NCI-H774 (cell line): ENCODE measurements around the gene MAF.

Source experiments
- DNase-seq: peaks from one replicate; lab custom pipeline; 2025; lab: John Stamatoyannopoulos, UW

MAF gene

DNA sequence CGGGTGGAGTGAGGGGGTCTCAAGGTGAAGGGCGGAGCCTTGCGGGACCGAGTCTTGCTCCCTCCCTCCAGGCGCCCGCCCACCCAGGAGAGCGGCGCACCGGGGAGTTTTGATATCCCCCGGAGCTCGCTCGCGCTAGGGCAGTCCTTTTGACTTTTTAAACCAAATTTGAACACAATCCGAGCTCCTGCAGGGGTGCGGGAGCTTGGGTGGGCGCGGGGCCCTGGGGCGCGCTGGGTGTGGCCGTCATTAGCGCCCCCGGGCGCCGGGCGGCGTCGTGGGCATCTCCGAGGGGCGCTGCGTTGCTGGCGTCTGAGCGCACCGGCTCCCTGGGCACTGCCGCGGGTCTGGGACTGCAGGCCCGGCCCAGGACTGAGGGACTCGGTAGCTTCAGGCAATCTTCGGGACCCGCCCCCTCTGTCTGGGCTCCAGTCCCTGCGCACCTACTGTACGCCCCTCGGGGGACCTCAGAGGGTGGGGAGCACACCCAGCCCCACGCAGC lies 10.9 kb downstream of the MAF start:
- no peak for DNase-seq

DNA sequence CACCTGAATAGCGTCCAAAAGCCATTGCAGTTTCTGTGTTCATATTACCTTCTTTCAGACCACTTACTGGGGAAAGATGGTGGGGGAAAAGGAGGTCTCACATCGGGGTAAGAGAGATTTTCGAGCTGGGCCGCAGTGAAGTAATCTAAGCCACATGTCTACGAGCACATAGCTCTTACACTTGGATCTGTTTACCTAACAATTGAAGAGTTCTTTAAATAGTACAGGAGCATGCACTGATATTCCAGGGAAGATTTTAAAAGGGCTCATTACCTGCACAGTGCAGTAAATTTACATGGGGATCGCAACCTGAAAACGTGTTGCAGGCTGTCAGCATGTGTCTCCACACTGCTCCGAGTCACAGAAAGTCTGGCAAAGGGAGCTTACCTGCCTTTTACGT lies 12.6 kb downstream of the MAF start:
- DNase-seq = no peak

DNA sequence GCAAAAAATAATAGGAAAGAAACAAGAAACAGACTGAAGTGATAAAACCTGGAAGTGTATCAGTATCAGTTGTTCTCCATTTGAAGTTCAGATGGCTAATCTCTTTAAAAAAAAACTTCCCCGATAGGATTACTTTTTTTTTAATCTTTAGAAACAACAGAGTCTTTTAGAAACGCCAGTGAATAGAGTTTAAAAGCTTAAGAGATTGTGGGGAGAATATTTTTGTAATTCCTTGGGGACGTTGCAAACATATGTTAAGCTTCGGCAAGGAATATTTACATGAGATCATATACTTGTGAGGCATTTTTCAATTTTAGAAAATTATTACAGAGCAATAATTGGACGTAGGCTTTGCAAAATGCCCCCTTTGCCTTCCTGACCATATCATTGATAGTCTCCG lies 13.2 kb downstream of the MAF start:
- no peak for DNase-seq

DNA sequence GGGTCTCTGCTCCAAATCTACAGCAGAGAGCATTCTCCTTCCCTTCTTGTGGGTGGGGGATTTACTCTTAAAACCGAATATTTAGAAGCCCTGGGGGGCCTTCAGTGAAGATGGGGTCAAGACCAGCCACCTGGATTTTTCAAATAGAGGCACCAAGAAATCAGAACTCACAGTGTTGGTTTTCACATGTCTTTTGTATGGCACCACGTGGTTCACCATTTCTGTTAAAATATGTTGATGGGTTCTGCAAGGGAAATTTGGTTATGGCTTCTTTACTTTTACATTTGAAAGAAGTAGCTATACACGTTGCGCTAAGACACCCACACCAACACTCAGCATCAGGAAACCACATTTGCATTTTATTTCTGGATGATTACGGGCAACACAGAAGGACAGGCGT lies 17.7 kb downstream of the MAF start:
- no peak for DNase-seq

DNA sequence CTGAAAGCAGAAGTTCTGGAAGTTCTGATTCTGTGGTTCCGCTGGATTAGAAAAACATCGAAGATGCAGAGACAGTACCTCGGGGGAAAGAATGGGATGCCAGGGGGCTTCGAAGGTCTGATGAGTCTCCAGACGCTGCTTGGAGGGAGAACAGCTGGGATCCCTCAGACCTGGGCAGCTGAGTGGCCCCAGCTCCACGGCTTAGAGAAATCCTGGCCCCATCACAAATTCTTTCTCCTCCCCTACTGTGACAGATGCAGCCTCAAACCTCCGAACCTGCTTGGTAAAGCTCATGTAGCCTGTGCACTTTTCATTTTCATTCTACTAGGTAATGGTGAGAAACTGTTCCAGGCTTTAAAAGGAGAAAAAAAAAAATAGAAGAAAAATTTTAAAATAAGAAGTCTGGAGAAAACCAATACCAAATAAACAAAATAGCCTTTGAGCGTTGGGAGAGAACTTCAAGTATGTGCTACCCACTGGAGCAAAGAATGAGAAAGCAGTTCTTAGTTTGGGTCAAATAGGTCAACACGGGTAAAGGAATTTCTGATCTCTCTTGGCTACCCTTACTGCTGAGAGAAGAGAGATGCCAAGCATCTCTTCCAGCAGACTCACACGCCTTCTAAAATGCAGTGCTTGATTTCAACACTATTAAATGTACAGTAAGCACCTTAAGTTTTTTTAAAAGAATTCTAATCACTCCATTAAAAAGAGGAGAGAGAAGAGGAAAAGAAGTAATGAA lies 19.9 kb downstream of the MAF start:
- DNase-seq = no peak

DNA sequence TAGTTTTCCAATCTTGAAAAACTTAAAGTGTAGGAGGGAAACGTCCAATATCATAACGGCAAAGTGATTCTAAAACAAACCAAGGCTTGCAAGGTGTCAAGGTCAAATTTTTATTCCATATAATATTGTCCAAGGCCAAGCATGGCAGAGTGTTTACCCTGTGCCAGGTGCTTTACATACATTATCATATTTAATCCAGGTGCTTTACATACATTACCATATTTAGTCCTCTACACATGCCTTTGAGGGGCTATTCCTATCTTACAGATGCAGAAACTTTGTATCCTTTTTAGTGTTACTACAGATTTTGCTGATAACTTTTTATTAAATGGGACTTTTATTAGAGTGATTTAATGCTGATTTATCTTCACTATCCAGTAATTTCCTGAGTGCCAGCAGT lies 23.9 kb downstream of the MAF start:
- DNase-seq = no peak

DNA sequence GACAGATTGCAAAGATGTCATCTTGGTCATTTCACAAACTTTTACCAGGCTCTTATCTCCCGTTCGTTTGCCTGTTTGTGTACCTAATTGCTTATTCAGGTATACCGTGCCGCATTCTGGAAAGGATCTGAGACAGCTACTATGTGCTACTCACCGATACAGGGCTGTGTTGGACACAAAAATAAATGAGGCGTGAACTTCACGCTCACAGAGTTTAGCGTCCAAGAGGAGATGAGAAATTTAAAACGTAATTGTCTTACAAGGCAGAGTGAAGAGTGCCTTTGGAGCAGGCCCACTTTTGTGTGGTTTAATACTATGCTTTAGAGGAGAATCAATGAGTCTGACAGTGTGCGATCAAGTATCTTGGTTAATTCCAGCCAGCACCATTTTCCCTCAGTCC lies 26.7 kb downstream of the MAF start:
- DNase-seq = no peak

DNA sequence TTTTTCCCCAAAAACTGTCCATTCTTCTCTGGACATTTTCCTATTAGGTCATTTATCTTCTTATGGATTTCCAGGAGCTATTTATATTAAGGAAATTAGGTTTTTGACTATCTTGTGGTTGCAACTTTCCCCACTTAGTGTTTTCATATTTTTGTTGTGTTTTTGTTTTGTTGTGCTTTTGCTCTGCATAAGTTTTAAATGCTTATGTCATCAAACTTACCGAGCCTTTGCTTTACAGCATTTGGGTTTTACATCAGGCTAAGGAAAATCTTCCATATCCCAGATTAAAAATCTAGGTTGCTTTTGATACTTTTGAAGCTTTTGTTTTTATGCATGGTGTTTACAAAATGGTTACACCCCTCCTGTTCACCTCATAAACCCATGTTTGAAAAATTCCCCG lies 27.5 kb downstream of the MAF start:
- DNase-seq = no peak

DNA sequence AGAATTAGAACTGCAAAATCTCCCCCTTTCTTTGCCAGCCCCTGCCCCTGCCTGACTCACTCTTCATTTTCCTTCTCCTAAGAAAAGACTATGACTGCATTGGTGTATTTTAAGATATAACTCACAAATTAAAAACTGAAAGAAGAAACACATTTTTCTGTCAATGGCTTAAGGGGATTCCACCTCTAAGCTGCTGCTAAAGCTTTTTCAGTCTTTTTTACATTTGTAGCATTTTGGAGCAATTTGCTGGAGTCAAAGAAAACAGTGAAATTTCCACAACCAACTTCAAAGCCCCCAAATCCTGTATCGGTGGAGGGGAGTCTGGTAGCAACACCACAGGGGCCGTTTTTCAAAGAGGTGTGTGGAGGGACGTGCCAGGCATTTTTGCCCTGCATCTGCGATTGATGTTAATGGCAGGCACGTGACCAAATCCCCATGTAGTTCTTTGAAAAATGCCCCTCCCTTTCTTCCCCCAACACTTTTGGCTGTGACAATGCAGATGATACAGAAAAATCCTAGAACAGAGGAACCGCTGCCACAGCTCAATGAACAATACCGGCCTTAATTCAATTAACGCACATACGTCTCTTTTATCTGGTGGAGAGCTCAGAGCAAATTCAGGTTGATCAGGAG lies 28.5 kb downstream of the MAF start:
- DNase-seq = no peak

DNA sequence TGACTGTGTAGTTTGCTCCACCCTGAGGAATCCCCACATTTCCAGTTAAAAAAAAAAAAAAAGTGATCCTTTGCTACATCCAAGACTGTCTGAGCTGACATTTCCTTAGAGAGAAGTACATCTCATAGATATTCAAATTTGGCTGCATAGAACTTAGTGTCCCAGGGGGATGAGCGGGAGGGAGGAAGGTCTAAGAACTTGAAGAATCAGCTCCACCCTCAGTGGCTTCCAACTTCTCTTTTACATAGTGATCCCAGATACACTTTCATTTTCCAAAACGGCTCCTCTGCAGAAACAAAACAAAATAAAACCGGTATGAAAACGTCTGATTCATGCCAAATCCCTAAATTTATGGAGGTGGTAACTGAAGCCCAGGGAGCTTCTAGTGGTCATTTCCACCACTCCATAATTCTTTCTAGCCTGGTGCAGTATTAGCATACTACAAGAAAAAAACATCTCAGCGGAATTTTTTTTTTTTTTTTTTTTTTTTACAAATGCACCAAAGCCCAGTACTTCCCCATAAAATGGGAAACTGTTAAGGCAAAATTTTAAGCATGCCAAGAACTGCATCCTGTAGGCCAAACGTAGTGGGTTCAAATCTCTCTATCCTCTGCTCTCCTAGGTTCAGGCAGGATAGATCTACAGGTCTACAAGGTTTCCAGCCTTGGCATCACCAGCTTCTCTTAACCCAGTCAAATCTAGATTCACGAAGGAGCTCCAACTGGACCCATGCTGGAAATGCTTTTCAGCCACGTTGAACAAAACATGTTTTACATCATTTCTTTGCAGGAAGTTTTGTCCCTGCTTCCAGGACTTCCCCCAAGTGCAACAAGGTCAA lies 29.3 kb downstream of the MAF start:
- DNase-seq = no peak

DNA sequence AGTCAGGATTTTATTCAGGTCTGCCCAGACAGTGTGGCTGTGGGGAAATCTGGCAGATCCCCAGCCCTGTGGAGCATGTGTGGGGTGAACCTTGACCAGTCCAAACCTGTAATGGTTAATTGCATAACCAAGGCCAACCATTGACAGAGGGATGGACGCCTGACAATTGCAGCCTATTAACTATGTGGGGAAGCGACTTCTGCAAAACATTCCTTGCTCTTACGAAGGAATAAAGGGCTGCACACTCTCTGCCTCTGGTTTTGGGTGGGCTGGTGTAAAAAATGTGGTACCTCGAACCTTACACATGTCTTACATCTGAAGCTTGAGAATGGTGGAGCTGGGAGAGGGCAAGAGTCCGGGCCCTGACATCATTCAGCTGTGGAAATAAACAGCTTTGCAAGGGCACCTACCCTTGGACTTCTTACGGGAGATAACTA lies 35.8 kb downstream of the MAF start:
- no peak for DNase-seq

DNA sequence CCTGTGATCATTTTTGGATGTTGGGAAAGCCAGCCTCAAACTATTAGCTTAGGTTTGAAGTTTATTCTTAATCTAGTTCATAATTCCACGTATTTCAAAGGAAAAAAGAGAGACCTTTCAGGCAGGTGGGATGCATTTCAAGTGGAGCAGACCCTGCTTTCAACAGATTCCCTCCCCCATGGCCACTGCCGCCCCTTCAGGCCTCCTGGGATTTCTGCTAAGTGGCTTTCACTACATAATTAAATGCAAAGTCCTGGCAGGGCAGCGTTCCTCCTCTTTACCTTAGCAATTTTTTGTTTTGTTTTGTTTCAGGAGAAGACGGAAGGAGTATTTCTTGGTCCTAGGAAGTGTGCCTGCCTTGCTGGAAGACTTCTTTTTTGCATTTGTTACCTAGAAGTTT lies 36.6 kb downstream of the MAF start:
- DNase-seq = no peak

DNA sequence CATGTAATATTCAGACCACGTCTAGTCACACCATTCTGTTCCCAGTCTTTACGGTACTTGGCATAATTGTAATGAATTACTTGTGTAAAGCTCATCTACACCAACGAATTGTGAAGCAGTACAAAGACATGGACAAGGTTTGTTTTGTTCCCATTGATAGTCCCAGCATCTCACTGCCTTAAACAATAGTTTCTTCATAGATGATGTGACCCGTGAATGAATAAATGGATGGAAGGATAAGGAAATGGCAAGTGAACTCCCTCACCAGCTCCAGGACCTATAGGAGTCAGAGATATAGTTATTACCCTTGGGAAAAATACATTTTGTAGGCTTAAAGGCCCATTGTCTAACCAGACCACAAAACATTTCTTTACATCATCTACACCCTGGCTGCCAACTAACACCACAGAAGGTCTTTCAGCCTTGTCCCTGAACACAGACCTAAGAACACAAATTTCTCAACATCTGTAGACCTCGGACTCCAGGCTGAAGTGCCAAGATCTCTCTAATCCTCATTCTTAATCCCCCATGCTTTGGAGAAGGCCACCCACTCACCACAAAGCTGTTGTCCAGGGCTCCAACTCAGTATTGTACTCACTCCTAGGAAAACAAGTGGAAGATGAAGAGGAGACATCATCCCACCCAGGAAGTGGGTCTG lies 38.2 kb downstream of the MAF start:
- no peak for DNase-seq

DNA sequence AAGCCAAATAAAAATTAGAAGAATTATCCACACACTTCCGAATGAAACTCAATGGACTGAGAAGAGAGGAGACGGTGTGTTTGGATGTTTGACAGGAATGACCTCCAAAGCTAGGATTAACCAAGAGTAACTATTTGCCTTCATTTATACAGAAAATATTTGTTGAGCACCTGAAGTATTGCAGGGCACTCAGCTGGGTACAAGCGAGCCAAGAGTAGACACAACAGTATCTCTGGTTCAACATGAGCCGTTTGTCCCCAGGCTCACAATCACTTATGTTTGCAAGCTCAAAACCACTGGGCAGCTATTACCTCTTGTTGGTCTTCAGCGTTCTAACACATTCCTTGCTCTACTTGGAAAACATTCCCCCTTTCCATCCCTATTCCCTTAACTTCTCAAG lies 38.8 kb downstream of the MAF start:
- no peak for DNase-seq

DNA sequence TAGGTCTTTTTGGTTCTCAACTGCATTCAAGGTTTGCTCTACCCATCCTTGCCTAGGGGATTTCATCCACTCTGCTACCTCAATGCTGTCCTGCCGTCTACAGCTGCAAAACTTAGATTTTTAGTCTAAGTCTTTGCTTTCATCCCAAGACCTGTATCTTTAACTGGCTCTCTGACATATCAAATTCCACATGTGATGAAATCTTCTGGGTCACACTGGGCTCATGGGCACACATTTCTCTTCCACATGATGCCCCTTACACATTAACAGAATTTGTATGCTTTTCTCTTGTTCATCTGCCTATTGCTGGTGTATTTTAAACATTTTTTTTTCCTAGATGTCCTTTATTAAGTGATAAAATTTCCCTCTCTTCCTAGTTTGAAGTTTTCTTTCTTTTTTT lies 39.6 kb downstream of the MAF start:
- no peak for DNase-seq

DNA sequence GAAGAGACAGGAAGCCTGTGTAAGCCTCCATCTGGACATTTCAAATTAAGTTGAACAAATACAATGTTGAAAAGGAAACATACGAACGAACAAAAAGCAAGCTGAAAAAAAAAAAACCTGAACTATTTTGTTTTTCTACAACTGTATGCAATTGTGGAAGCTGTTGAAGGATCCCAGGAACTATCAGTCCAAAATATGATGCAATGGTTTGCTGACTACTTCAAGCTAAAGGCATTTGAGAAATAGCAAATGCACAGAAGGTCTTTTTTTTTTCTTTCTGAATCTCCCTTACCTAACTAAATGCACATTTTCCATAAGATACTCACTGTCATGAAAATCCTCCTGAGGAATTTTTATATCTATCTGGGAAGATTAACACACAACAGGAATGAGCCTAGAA lies 40.2 kb downstream of the MAF start:
- no peak for DNase-seq

DNA sequence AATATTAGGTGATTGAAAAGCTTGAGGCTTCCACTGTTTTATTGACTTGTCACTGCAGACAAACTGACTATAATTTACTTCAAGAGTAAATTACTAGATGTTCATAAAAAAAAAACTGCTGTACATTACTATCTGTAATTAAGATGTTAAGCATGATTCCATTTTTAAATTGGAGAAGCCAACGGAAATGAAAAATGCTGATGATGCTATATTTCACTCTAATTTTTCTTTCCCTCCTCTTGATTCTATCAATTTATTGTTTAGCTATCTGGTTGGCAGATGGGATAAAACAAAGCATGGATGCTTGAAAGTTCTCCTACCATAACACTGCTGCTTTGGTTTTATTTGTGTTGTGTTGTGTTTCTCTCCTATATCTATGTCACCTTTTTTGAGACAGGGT lies 41.0 kb downstream of the MAF start:
- DNase-seq = no peak

DNA sequence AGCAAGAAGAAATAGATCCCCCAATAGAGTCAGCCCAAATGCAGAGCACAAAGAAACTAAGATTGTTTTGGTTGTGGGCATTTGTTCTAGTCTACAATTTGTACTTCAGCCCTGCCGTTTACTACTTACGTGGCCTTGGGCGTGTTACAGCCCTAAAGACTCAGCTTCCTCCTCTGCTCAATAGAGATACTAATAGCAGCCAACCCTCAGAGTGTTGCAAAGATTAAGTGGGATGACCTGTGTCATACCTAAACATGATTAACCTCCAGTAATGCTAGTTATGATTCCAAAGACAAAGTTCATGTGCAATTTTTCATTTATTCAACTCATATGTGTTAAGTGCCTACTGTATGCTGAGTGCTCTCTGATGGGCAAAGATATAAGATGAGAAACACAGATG lies 43.1 kb downstream of the MAF start:
- no peak for DNase-seq

DNA sequence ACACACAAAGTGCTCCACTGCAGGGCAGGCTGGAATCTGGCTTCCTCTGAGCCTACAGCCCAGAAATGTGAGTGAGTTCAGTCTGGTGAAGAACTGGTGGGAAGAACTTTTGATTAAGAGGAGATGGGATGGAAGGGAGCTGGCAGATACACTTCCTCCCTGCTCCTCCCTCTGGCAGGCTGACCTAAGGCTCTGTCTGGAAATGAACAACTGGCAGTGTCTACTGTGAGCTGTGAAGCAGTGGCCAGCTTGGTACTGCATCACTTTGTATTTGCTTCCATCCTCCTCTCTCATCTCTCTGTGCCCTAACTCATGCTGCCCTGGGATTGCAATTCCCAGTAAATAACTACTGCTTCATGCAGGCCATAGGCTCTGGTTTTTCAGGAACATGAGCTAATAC lies 45.6 kb downstream of the MAF start:
- no peak for DNase-seq

DNA sequence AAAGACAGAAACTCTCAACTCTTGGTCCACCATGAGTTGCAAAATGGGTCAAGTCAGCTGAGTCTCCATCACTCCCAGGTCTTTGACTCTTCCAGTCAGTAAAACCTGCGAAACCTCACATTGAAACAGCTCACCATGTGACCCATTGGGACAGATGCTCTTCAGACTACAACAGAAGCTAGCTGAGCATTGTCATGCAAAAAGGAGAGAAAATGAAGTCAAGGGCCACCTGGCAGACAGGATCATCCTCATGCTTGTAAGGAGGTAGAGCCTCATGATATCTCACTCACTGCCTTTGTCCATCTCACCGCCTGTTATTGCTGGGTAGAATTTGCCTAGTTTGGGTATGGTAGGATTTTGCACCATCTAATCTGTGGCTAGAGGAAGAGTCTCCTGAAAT lies 50.2 kb downstream of the MAF start:
- DNase-seq = no peak

DNA sequence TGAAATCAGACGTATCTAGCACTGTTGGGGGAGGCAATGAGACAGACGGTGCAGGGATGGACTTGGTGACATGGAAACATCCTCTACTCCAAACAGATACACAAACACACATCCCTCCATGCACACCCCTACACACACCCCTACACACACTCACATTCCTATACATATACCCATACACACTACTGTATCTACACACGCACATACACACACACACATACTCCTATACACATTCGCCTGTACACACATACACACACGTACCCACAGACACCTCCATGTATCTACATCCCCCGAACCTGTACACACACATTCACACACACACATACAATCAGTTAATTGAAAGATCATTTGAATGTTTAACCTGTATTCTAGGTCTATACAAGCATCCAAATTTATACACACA lies 53.5 kb downstream of the MAF start:
- no peak for DNase-seq
